Hepatocyte (in vitro differentiated cells): ENCODE results near the gene DPY30. TPM values are rescaled to one million over a fixed set of nuclear protein-coding genes. Genes with fewer than 3 reads are reported as not detected.

Experiments used
- DNase-seq: peaks from one replicate; pipeline ENCODE4 v3.0.0-alpha.2; 2016; ENCODE audit warnings: low spot score
- H2AFZ ChIP-seq: fragments of 200-600 bp; sonication (generic); 2 replicates; pipeline ENCODE4 v1.6.0; 2016; ENCODE audit warnings: antibody characterized with exemption, mild to moderate bottlenecking
- H3K27ac ChIP-seq: fragments of 200-600 bp; sonication (generic); 2 replicates; pipeline ENCODE4 v1.5.1; 2016; ENCODE audit warnings: mild to moderate bottlenecking
- H3K27me3 ChIP-seq: fragments of 200-600 bp; sonication (generic); 2 replicates; pipeline ENCODE4 v1.6.1; 2016
- H3K36me3 ChIP-seq: fragments of 200-600 bp; sonication (generic); replicated peaks from 2 replicates; pipeline ENCODE4 v1.5.1; 2016; ENCODE audit warnings: low read depth; ENCODE audit not compliant: insufficient read depth
- H3K4me1 ChIP-seq: fragments of 200-600 bp; sonication (generic); 2 replicates; pipeline ENCODE4 v1.5.1; 2016; ENCODE audit warnings: mild to moderate bottlenecking, moderate library complexity; ENCODE audit not compliant: insufficient read depth
- H3K4me2 ChIP-seq: fragments of 200-600 bp; sonication (generic); 2 replicates; pipeline ENCODE4 v1.6.0; 2016
- H3K4me3 ChIP-seq: fragments of 200-600 bp; sonication (generic); 2 replicates; pipeline ENCODE4 v1.5.1; 2016; ENCODE audit warnings: mild to moderate bottlenecking
- H3K79me2 ChIP-seq: fragments of 200-600 bp; sonication (generic); 2 replicates; pipeline ENCODE4 v1.6.0; 2017; ENCODE audit warnings: mild to moderate bottlenecking
- H3K9me2 ChIP-seq: fragments of 200-600 bp; sonication (generic); replicated peaks from 2 replicates; pipeline ENCODE4 v1.6.0; 2017; ENCODE audit warnings: mild to moderate bottlenecking; ENCODE audit not compliant: insufficient read depth
- H3K9me3 ChIP-seq: fragments of 200-600 bp; sonication (generic); 2 replicates; pipeline ENCODE4 v1.5.1; 2016; ENCODE audit warnings: low read depth, mild to moderate bottlenecking
- H4K20me1 ChIP-seq: fragments of 200-600 bp; sonication (generic); 2 replicates; pipeline ENCODE4 v1.6.0; 2016; ENCODE audit warnings: mild to moderate bottlenecking; ENCODE audit not compliant: insufficient read depth, poor library complexity, severe bottlenecking
- CTCF ChIP-seq: fragments of 200-600 bp; sonication (generic); IDR thresholded peaks from 2 replicates; pipeline ENCODE4 v1.5.1; 2016; ENCODE audit warnings: antibody characterized with exemption, mild to moderate bottlenecking; ENCODE audit not compliant: poor library complexity
- EZH2 ChIP-seq: fragments of 200-600 bp; sonication (generic); IDR thresholded peaks from 2 replicates; pipeline ENCODE4 v1.6.1; 2016; ENCODE audit warnings: antibody characterized with exemption, mild to moderate bottlenecking, borderline replicate concordance
- EZH2phosphoT487 ChIP-seq: fragments of 200-600 bp; sonication (generic); IDR thresholded peaks from one replicate; pipeline ENCODE4 v1.6.1; 2018; ENCODE audit warnings: antibody characterized with exemption, mild to moderate bottlenecking, low read depth, moderate library complexity; ENCODE audit not compliant: unreplicated experiment, severe bottlenecking
- WGBS: methylation state at CpG from one replicate; pipeline ENCODE4 v1.1.6; 2016; ENCODE audit warnings: low lambda C conversion rate; ENCODE audit errors: missing lambda C conversion rate; 5-methylcytosine and 5-hydroxymethylcytosine counted together
- polyA plus RNA-seq: library from polyadenylated mRNA; unstranded; fragments of >200 nt; fragmentation: Nextera tagmentation; extraction: Ambion mirVana; gene quantifications from 2 replicates; pipeline ENCODE4 v1.2.1, GENCODE V29; 2016
- total RNA-seq: library from RNA; depleted of rRNA; stranded (reverse); fragments of >200 nt; gene quantifications from 2 replicates; pipeline ENCODE4 v1.2.3, GENCODE V29; 2014

Gene DPY30
- total and polyA plus RNA-seq, 2 experiments from 2014 or later = 108 to 117 TPM

- TF ChIP-seq EZH2 (no peak), CTCF (no peak), EZH2phosphoT487 (no peak)
- H2AFZ ChIP-seq = peak overlapping the region; percentile 69
- H3K79me2 ChIP-seq = peaks cover 50% of the 10 kb centered on the region
These were observed 29.9 kb downstream of the DPY30 start for GRCh38 chr2:32009516-32010256.

GRCh38 chr2:32008805-32009515 lies 30.6 kb downstream of the DPY30 start:
- Histone ChIP-seq H3K79me2 (peaks cover 57% of the 10 kb centered on the region), H3K9me2 (no peaks in the 10 kb centered on the region), H3K4me3 (peak overlapping the region; percentile 97), H4K20me1 (peaks cover 51% of the 10 kb centered on the region), H3K27me3 (no peaks in the 10 kb centered on the region), H2AFZ (peak overlapping the region; percentile 69), H3K4me2 (peak overlapping the region; percentile 85), H3K36me3 (no peaks in the 10 kb centered on the region), H3K9me3 (no peaks in the 10 kb centered on the region), H3K27ac (peak overlapping the region; percentile 95), H3K4me1 (peaks cover 20% of the 10 kb centered on the region)
- WGBS = 3% methylated on average over 10 of the region's 10 CpGs
- DNase-seq = peak; percentile 43
- TF ChIP-seq EZH2phosphoT487 (no peak), EZH2 (no peak), CTCF (no peak)

More at GRCh38 chr2:32009516-32010256, 29.9 kb downstream of the DPY30 start:
- 1% methylated on average over 42 of the region's 91 CpGs for WGBS
- DNase-seq = peak; percentile 66
- no peaks in the 10 kb centered on the region for H3K27me3 ChIP-seq
- H3K4me2 ChIP-seq = peak overlapping the region; percentile 85
- no peaks in the 10 kb centered on the region for H3K36me3 ChIP-seq
- H3K9me2 ChIP-seq = no peaks in the 10 kb centered on the region
- H3K4me1 ChIP-seq = peaks cover 20% of the 10 kb centered on the region
- no peaks in the 10 kb centered on the region for H3K9me3 ChIP-seq
- H3K27ac ChIP-seq = peak overlapping the region; percentile 98
- H4K20me1 ChIP-seq = peaks cover 45% of the 10 kb centered on the region
- peak overlapping the region; percentile 97 for H3K4me3 ChIP-seq

- H4K20me1 ChIP-seq = peaks cover 63% of the 10 kb centered on the region
- H3K36me3 ChIP-seq = no peaks in the 10 kb centered on the region
- H3K4me3 ChIP-seq = no peak overlapping the region
- H2AFZ ChIP-seq = no peak overlapping the region
- peaks cover 20% of the 10 kb centered on the region for H3K4me1 ChIP-seq
- H3K4me2 ChIP-seq = no peak overlapping the region
- H3K79me2 ChIP-seq = peaks cover 76% of the 10 kb centered on the region
- no peak for TF ChIP-seq EZH2phosphoT487
- no peak for DNase-seq
- no peaks in the 10 kb centered on the region for H3K27me3 ChIP-seq
- H3K27ac ChIP-seq = no peak overlapping the region
- H3K9me2 ChIP-seq = no peaks in the 10 kb centered on the region
- H3K9me3 ChIP-seq = no peaks in the 10 kb centered on the region
These were observed 32.5 kb downstream of the DPY30 start for GRCh38 chr2:32007121-32007391.

GRCh38 chr2:32005371-32005976 lies 34.1 kb downstream of the DPY30 start:
- Histone ChIP-seq H3K9me3 (no peaks in the 10 kb centered on the region), H3K36me3 (no peaks in the 10 kb centered on the region), H3K9me2 (no peaks in the 10 kb centered on the region), H3K27me3 (no peaks in the 10 kb centered on the region), H3K4me3 (no peak overlapping the region), H2AFZ (no peak overlapping the region), H3K27ac (no peak overlapping the region), H3K4me1 (peaks cover 20% of the 10 kb centered on the region), H4K20me1 (peaks cover 63% of the 10 kb centered on the region), H3K79me2 (peaks cover 92% of the 10 kb centered on the region), H3K4me2 (no peak overlapping the region)
- no peak for DNase-seq
- WGBS = 97% methylated on average over 2 of the region's 2 CpGs
- TF ChIP-seq EZH2phosphoT487 = no peak
- no peak for TF ChIP-seq EZH2
- no peak for TF ChIP-seq CTCF
